WERI-Rb-1 (cell line): ENCODE data around the gene ERMARD.

Experiments
- DNase-seq: peaks from one replicate; pipeline ENCODE4 v3.0.0-alpha.2; 2020
- H3K27ac ChIP-seq: fragments of 250-450 bp; sonication (Bioruptor Pico); 2 replicates; pipeline ENCODE4 v1.5.1; 2020; ENCODE audit warnings: mild to moderate bottlenecking, moderate library complexity
- H3K27me3 ChIP-seq: fragments of 250-450 bp; sonication (Bioruptor Pico); 2 replicates; pipeline ENCODE4 v1.5.1; 2021; ENCODE audit warnings: mild to moderate bottlenecking, low read depth, moderate library complexity; ENCODE audit not compliant: insufficient read depth, severe bottlenecking
- H3K36me3 ChIP-seq: fragments of 250-450 bp; sonication (Bioruptor Pico); 2 replicates; pipeline ENCODE4 v1.5.1; 2020; ENCODE audit warnings: mild to moderate bottlenecking, moderate library complexity
- H3K4me3 ChIP-seq: 2 replicates; pipeline ENCODE4 v1.5.1; 2011; ENCODE audit warnings: low read depth, mild to moderate bottlenecking, control low read depth, low read length
- H3K9me3 ChIP-seq: fragments of 250-450 bp; sonication (Bioruptor Pico); 2 replicates; pipeline ENCODE4 v1.5.1; 2021; ENCODE audit warnings: mild to moderate bottlenecking, moderate library complexity; ENCODE audit not compliant: severe bottlenecking
- CTCF ChIP-seq: IDR thresholded peaks from 2 replicates; pipeline ENCODE4 v1.5.1; 2011; ENCODE audit warnings: low read depth, mild to moderate bottlenecking, control low read depth, inconsistent platforms, low read length

ERMARD gene

DNA sequence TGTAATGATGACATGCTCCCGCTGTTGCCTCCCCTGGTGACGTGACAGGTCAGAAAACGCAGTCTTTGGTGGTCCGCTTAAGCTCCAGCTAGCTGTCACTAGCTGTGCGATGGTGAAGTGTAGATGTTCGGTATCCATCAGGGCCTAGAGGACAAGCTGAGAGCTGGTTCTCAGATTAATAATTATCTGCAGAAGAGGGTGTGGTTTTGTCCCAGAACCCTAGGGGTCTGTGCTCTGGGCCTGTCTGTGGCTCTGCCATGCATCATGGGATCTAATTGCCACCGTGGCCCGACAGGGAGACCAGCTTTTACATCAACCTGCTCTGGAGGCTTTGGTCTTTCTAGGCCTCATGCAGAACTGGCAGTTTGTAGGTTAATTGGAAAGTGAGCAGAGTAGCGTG lies 34.1 kb downstream of the ERMARD start:
- no peaks in the 10 kb centered on the region for H3K36me3 ChIP-seq
- DNase-seq = no peak

DNA sequence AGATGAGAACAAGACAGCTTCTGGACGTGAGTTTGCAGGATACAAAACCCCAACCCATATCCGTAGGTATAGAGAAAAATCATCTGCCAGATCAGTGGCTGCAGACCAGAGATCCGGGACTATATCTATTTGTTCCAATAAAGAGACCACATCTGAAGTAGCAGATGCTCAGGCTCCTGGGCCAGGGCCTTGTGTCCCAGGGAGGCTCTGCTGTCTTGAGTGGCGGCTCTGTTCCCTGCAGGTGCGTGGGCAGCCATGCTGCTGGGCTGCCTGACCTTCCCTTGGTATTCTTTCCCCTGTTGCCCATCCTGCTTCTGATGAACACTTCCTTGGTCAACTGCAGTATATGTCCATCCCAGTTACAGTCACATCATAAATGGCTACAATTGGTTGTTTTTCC lies 34.9 kb downstream of the ERMARD start:
- TF ChIP-seq CTCF = no peak
- Histone ChIP-seq H3K27ac (no peak overlapping the region), H3K4me3 (no peak overlapping the region), H3K27me3 (no peaks in the 10 kb centered on the region), H3K9me3 (no peaks in the 10 kb centered on the region), H3K36me3 (no peaks in the 10 kb centered on the region)
- no peak for DNase-seq

More for the DNA sequence above, 34.1 kb downstream of the ERMARD start:
- H3K27ac ChIP-seq = no peak overlapping the region
- TF ChIP-seq CTCF = no peak
- H3K4me3 ChIP-seq = no peak overlapping the region
- H3K9me3 ChIP-seq = no peaks in the 10 kb centered on the region
- no peaks in the 10 kb centered on the region for H3K27me3 ChIP-seq

DNA sequence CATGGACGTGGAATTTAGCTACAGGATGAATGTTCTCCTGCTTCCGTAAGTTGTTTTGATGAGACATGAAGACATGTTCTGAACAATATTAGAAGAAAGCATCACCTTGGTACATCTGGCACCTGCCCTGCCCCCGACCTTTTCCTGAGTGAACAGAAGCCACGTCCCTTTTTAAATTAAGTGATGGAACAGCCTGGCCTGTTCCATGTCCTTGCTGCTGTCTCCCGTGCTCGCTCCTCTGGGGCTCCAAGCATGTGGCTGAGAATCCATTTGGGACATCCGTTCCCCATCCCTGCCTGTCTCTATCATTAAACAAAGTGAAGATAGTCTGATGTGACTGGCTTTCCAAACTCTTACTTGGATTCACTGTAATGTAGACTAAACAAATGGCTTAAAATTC lies 36.4 kb downstream of the ERMARD start:
- no peak for TF ChIP-seq CTCF
- Histone ChIP-seq H3K27ac (no peak overlapping the region), H3K4me3 (no peak overlapping the region), H3K36me3 (no peaks in the 10 kb centered on the region), H3K27me3 (no peaks in the 10 kb centered on the region), H3K9me3 (no peaks in the 10 kb centered on the region)
- no peak for DNase-seq

- DNase-seq = no peak
- Histone ChIP-seq H3K9me3 (no peaks in the 10 kb centered on the region), H3K27ac (no peak overlapping the region), H3K27me3 (no peaks in the 10 kb centered on the region), H3K36me3 (no peaks in the 10 kb centered on the region), H3K4me3 (no peak overlapping the region)
- no peak for TF ChIP-seq CTCF
Measured at GRCh38 chr6:169788809-169789145, 37.4 kb downstream of the ERMARD start.

GRCh38 chr6:169789146-169789943 lies 37.9 kb downstream of the ERMARD start:
- peak; percentile 29 for DNase-seq
- H3K36me3 ChIP-seq = no peaks in the 10 kb centered on the region
- no peaks in the 10 kb centered on the region for H3K27me3 ChIP-seq
- peak; percentile 23; the same call in 1 of the 2 replicates for TF ChIP-seq CTCF
- H3K27ac ChIP-seq = no peak overlapping the region
- H3K4me3 ChIP-seq = peak overlapping the region; percentile 53
- no peaks in the 10 kb centered on the region for H3K9me3 ChIP-seq
